Measurements from ENCODE around the gene CNGB1.

GRCh38 chr16:57944970-57945739 lies 25.8 kb downstream of the CNGB1 start:
- TF ChIP-seq EZH2 (IDR thresholded peaks at IDR 0.05; ENCODE audit: low read length, missing control alignments) (no peak), CTCF (conservative IDR thresholded peaks at IDR 0.05 in 1 of 2, IDR thresholded peaks at IDR 0.05 in 1 of 2; ENCODE audit: low read depth in 1 of 2, low read length in 2 of 2) (no peak)

Measured in fibroblast of lung (primary cell).